ENCODE data around the gene LRRC75B.

LRRC75B gene

GRCh38 chr22:24582056-24582814 lies 10.6 kb downstream of the LRRC75B start:
- no peaks in the 10 kb centered on the region for H4K20me1 ChIP-seq (ENCODE audit: insufficient read depth, low read length)
- no peak overlapping the region for H3K27ac ChIP-seq (ENCODE audit: low read depth, low read length, poor library complexity, severe bottlenecking)
- no peaks in the 10 kb centered on the region for H3K9me3 ChIP-seq (ENCODE audit: low read length)
- H3K4me2 ChIP-seq (ENCODE audit: low read length) = no peak overlapping the region
- H3F3A ChIP-seq (ENCODE audit: insufficient read depth, low read length) = no peaks in the 10 kb centered on the region
- H3K9me2 ChIP-seq (ENCODE audit: low read depth, low read length) = no peaks in the 10 kb centered on the region
- no peak overlapping the region for H3K4me3 ChIP-seq (ENCODE audit: low read depth, low read length, poor library complexity, severe bottlenecking)
- peaks cover 2% of the 10 kb centered on the region; the same call in 1 of the 2 replicates for H3K36me3 ChIP-seq (ENCODE audit: insufficient read depth, low read length)
- TF ChIP-seq EZH2 (IDR thresholded peaks at IDR 0.05; ENCODE audit: borderline replicate concordance, low read length) = no peak
- TF ChIP-seq, protein P1, sequence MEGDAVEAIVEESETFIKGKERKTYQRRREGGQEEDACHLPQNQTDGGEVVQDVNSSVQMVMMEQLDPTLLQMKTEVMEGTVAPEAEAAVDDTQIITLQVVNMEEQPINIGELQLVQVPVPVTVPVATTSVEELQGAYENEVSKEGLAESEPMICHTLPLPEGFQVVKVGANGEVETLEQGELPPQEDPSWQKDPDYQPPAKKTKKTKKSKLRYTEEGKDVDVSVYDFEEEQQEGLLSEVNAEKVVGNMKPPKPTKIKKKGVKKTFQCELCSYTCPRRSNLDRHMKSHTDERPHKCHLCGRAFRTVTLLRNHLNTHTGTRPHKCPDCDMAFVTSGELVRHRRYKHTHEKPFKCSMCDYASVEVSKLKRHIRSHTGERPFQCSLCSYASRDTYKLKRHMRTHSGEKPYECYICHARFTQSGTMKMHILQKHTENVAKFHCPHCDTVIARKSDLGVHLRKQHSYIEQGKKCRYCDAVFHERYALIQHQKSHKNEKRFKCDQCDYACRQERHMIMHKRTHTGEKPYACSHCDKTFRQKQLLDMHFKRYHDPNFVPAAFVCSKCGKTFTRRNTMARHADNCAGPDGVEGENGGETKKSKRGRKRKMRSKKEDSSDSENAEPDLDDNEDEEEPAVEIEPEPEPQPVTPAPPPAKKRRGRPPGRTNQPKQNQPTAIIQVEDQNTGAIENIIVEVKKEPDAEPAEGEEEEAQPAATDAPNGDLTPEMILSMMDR (IDR thresholded peaks at IDR 0.05; ENCODE audit: low read length) = no peak
- H3K27me3 ChIP-seq (ENCODE audit: insufficient read depth, low read length) = peaks cover 12% of the 10 kb centered on the region; the same call in 1 of the 2 replicates
- H3K4me1 ChIP-seq (ENCODE audit: insufficient read depth, low read length, severe bottlenecking) = no peaks in the 10 kb centered on the region
- H3K79me2 ChIP-seq (ENCODE audit: insufficient read depth, low read length) = no peaks in the 10 kb centered on the region
- no peak overlapping the region for H2AFZ ChIP-seq (ENCODE audit: low read length)
- H3K9ac ChIP-seq (ENCODE audit: low read length) = no peak overlapping the region

DNA sequence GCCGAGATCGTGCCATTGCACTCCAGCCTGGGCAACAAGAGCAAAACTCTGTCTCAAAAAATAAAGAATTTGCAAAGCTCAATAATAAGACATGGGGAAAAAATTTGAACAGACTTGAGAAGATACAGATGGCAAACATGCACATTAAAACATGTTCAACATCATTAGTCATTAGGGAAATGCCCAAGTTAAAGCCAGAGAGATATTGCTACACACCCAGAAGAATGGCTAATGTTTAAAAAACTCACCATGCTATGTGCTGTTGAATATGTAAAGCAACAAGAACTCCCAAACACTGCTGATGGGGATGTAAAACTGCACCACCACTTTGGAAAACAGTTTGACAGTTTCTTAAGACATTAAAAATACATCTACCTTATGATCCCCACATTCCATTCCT lies 12.6 kb downstream of the LRRC75B start:
- Histone ChIP-seq H3K27me3 (ENCODE audit: insufficient read depth, low read length) (0 out of 2 replicates have a peak, but pooled peaks cover 3% of the 10 kb centered on the region), H3K9me2 (ENCODE audit: low read depth, low read length) (no peaks in the 10 kb centered on the region), H4K20me1 (ENCODE audit: insufficient read depth, low read length) (no peaks in the 10 kb centered on the region), H3K4me2 (ENCODE audit: low read length) (no peak overlapping the region), H3K9me3 (ENCODE audit: low read length) (no peaks in the 10 kb centered on the region), H3K9ac (ENCODE audit: low read length) (no peak overlapping the region), H3K79me2 (ENCODE audit: insufficient read depth, low read length) (no peaks in the 10 kb centered on the region), H3K36me3 (ENCODE audit: insufficient read depth, low read length) (peaks cover 15% of the 10 kb centered on the region), H3K4me1 (ENCODE audit: insufficient read depth, low read length, severe bottlenecking) (no peaks in the 10 kb centered on the region), H2AFZ (ENCODE audit: low read length) (no peak overlapping the region), H3K4me3 (ENCODE audit: low read depth, low read length, poor library complexity, severe bottlenecking) (no peak overlapping the region), H3K27ac (ENCODE audit: low read depth, low read length, poor library complexity, severe bottlenecking) (no peak overlapping the region), H3F3A (ENCODE audit: insufficient read depth, low read length) (no peaks in the 10 kb centered on the region)
- TF ChIP-seq EZH2 (IDR thresholded peaks at IDR 0.05; ENCODE audit: borderline replicate concordance, low read length) = no peak
- TF ChIP-seq, protein P1 (IDR thresholded peaks at IDR 0.05; ENCODE audit: low read length) = no peak

DNA sequence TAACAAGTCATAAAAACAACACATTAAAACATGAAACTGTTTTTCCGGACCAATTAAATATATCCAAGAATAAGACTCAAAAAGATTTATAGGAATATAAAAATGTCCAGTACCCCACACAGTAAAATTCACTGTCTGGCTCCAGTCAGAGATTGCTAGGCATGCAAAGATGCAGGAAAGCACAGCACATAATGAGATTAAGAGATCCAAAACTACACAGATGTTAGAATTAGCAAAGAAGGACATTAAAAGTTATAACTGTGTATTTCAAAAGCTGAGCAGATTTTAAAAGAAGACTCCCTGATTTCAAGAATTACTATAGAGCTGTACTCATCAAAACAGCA lies 13.6 kb downstream of the LRRC75B start:
- Histone ChIP-seq H3K4me3 (ENCODE audit: low read depth, low read length, poor library complexity, severe bottlenecking) (no peak overlapping the region), H3K9me2 (ENCODE audit: low read depth, low read length) (no peaks in the 10 kb centered on the region), H3K79me2 (ENCODE audit: insufficient read depth, low read length) (no peaks in the 10 kb centered on the region), H2AFZ (ENCODE audit: low read length) (no peak overlapping the region), H3K27ac (ENCODE audit: low read depth, low read length, poor library complexity, severe bottlenecking) (no peak overlapping the region), H3K9ac (ENCODE audit: low read length) (no peak overlapping the region), H3K27me3 (ENCODE audit: insufficient read depth, low read length) (0 out of 2 replicates have a peak, but pooled peaks cover 3% of the 10 kb centered on the region), H3K4me1 (ENCODE audit: insufficient read depth, low read length, severe bottlenecking) (no peaks in the 10 kb centered on the region), H3K4me2 (ENCODE audit: low read length) (no peak overlapping the region), H4K20me1 (ENCODE audit: insufficient read depth, low read length) (no peaks in the 10 kb centered on the region), H3K9me3 (ENCODE audit: low read length) (no peaks in the 10 kb centered on the region), H3F3A (ENCODE audit: insufficient read depth, low read length) (no peaks in the 10 kb centered on the region), H3K36me3 (ENCODE audit: insufficient read depth, low read length) (peaks cover 24% of the 10 kb centered on the region)
- TF ChIP-seq, protein P1 (IDR thresholded peaks at IDR 0.05; ENCODE audit: low read length) = no peak
- TF ChIP-seq EZH2 (IDR thresholded peaks at IDR 0.05; ENCODE audit: borderline replicate concordance, low read length) = no peak
